ENCODE data around the gene PRDM16. TPM values are rescaled to one million over a fixed set of nuclear protein-coding genes. Genes with fewer than 3 reads are reported as not detected.

Gene PRDM16
- polyA plus RNA-seq, 1 donor from 2014 or later = 0.21 TPM

DNA sequence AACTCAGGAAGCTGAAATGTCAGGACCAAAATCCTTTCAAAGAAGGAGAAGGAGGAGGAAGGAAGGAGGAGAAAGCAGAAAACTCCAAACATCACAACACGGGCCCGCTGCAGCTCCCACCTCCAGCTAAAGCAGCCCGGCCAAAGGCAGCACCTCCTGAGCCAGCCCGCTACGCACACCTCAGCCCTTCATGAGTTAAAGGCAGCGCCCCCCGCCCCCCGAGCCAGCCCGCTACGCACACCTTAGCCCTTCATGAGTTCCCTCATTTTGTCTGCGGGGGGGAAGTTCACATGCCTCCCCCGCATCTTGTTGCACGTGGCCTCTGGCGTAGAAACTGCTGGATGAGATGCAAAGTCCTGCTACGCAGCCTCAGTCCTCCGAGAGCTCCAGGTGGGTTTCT is 294.8 kb downstream of the PRDM16 start:
- Histone ChIP-seq H3K9me2 (ENCODE audit: insufficient read depth, low read length) (no peaks in the 10 kb centered on the region), H3K4me3 (ENCODE audit: low read length) (no peak overlapping the region), H3F3A (ENCODE audit: insufficient read depth, low read length, poor library complexity, severe bottlenecking) (no peaks in the 10 kb centered on the region), H4K20me1 (ENCODE audit: insufficient read depth) (no peaks in the 10 kb centered on the region), H3K9me3 (ENCODE audit: low read length) (no peaks in the 10 kb centered on the region), H3K36me3 (ENCODE audit: insufficient read depth, low read length) (no peaks in the 10 kb centered on the region), H3K27ac (ENCODE audit: low read length) (no peak overlapping the region), H3K79me2 (replicated peaks; ENCODE audit: insufficient read depth, low read length) (no peaks in the 10 kb centered on the region), H3K9ac (ENCODE audit: low read length) (no peak overlapping the region), H3K4me2 (ENCODE audit: low read length) (no peak overlapping the region), H3K27me3 (ENCODE audit: insufficient read depth, low read depth, low read length) (no peaks in the 10 kb centered on the region), H2AFZ (ENCODE audit: low read depth, low read length) (no peak overlapping the region)
- TF ChIP-seq EP300 (conservative IDR thresholded peaks at IDR 0.05; ENCODE audit: poor library complexity, severe bottlenecking) = no peak
- TF ChIP-seq, protein P1, sequence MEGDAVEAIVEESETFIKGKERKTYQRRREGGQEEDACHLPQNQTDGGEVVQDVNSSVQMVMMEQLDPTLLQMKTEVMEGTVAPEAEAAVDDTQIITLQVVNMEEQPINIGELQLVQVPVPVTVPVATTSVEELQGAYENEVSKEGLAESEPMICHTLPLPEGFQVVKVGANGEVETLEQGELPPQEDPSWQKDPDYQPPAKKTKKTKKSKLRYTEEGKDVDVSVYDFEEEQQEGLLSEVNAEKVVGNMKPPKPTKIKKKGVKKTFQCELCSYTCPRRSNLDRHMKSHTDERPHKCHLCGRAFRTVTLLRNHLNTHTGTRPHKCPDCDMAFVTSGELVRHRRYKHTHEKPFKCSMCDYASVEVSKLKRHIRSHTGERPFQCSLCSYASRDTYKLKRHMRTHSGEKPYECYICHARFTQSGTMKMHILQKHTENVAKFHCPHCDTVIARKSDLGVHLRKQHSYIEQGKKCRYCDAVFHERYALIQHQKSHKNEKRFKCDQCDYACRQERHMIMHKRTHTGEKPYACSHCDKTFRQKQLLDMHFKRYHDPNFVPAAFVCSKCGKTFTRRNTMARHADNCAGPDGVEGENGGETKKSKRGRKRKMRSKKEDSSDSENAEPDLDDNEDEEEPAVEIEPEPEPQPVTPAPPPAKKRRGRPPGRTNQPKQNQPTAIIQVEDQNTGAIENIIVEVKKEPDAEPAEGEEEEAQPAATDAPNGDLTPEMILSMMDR (IDR thresholded peaks at IDR 0.05; ENCODE audit: poor library complexity, severe bottlenecking) = no peak
- no peak for TF ChIP-seq TAF1 (IDR thresholded peaks at IDR 0.05; ENCODE audit: low read depth)
- TF ChIP-seq MXI1 (conservative IDR thresholded peaks at IDR 0.05; ENCODE audit: poor library complexity, severe bottlenecking) = no peak
- no peak for TF ChIP-seq POLR2AphosphoS5 (IDR thresholded peaks at IDR 0.05)

DNA sequence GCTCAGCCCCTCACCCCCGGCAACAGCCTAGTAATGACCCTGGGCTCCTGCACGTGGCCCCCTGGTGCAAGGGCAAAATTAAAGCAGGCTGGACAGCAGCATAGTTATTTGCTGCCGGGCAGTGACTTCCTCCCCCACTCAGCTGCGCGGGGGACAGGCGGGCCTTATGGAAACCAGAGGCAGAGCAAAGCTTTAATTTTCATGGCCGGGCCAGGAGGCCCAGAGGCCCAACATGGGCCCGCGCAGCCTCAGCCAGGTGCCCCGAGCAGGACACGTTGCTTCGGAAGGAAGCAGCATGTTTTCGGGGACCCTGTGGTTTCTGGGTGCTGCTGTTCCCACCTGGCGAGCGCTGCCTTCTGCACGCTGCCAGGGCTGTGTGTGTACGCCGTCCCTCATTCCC is 295.5 kb downstream of the PRDM16 start:
- H2AFZ ChIP-seq (ENCODE audit: low read depth, low read length) = no peak overlapping the region
- no peaks in the 10 kb centered on the region for H3K36me3 ChIP-seq (ENCODE audit: insufficient read depth, low read length)
- TF ChIP-seq TAF1 (IDR thresholded peaks at IDR 0.05; ENCODE audit: low read depth) (no peak), EP300 (conservative IDR thresholded peaks at IDR 0.05; ENCODE audit: poor library complexity, severe bottlenecking) (no peak), RAD21 (conservative IDR thresholded peaks at IDR 0.05) (no peak), MXI1 (conservative IDR thresholded peaks at IDR 0.05; ENCODE audit: poor library complexity, severe bottlenecking) (no peak), EZH2 (IDR thresholded peaks at IDR 0.05; ENCODE audit: borderline replicate concordance, insufficient read depth, low read length, poor library complexity, severe bottlenecking) (no peak), SMC3 (conservative IDR thresholded peaks at IDR 0.05; ENCODE audit: poor library complexity) (no peak), POLR2AphosphoS5 (IDR thresholded peaks at IDR 0.05) (no peak)
- TF ChIP-seq, protein P1 (IDR thresholded peaks at IDR 0.05; ENCODE audit: poor library complexity, severe bottlenecking) = no peak
- TF ChIP-seq, protein P2, sequence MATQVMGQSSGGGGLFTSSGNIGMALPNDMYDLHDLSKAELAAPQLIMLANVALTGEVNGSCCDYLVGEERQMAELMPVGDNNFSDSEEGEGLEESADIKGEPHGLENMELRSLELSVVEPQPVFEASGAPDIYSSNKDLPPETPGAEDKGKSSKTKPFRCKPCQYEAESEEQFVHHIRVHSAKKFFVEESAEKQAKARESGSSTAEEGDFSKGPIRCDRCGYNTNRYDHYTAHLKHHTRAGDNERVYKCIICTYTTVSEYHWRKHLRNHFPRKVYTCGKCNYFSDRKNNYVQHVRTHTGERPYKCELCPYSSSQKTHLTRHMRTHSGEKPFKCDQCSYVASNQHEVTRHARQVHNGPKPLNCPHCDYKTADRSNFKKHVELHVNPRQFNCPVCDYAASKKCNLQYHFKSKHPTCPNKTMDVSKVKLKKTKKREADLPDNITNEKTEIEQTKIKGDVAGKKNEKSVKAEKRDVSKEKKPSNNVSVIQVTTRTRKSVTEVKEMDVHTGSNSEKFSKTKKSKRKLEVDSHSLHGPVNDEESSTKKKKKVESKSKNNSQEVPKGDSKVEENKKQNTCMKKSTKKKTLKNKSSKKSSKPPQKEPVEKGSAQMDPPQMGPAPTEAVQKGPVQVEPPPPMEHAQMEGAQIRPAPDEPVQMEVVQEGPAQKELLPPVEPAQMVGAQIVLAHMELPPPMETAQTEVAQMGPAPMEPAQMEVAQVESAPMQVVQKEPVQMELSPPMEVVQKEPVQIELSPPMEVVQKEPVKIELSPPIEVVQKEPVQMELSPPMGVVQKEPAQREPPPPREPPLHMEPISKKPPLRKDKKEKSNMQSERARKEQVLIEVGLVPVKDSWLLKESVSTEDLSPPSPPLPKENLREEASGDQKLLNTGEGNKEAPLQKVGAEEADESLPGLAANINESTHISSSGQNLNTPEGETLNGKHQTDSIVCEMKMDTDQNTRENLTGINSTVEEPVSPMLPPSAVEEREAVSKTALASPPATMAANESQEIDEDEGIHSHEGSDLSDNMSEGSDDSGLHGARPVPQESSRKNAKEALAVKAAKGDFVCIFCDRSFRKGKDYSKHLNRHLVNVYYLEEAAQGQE (IDR thresholded peaks at IDR 0.05; ENCODE audit: borderline replicate concordance) = no peak
- H3K4me2 ChIP-seq (ENCODE audit: low read length) = no peak overlapping the region
- no peaks in the 10 kb centered on the region for H4K20me1 ChIP-seq (ENCODE audit: insufficient read depth)
- no peaks in the 10 kb centered on the region for H3F3A ChIP-seq (ENCODE audit: insufficient read depth, low read length, poor library complexity, severe bottlenecking)
- H3K27me3 ChIP-seq (ENCODE audit: insufficient read depth, low read depth, low read length) = no peaks in the 10 kb centered on the region
- H3K9ac ChIP-seq (ENCODE audit: low read length) = no peak overlapping the region
- no peaks in the 10 kb centered on the region for H3K9me3 ChIP-seq (ENCODE audit: low read length)
- no peaks in the 10 kb centered on the region for H3K79me2 ChIP-seq (replicated peaks; ENCODE audit: insufficient read depth, low read length)
- H3K4me3 ChIP-seq (ENCODE audit: low read length) = no peak overlapping the region
- no peak overlapping the region for H3K27ac ChIP-seq (ENCODE audit: low read length)
- H3K9me2 ChIP-seq (ENCODE audit: insufficient read depth, low read length) = no peaks in the 10 kb centered on the region

Measured in neural cell (in vitro differentiated cells).